ENCODE measurements around the gene SMIM24. TPM values are rescaled to one million over a fixed set of nuclear protein-coding genes. Genes with fewer than 3 reads are reported as not detected.

Gene SMIM24
- total RNA-seq, 1 donor from 2014 or later: not detected

DNA sequence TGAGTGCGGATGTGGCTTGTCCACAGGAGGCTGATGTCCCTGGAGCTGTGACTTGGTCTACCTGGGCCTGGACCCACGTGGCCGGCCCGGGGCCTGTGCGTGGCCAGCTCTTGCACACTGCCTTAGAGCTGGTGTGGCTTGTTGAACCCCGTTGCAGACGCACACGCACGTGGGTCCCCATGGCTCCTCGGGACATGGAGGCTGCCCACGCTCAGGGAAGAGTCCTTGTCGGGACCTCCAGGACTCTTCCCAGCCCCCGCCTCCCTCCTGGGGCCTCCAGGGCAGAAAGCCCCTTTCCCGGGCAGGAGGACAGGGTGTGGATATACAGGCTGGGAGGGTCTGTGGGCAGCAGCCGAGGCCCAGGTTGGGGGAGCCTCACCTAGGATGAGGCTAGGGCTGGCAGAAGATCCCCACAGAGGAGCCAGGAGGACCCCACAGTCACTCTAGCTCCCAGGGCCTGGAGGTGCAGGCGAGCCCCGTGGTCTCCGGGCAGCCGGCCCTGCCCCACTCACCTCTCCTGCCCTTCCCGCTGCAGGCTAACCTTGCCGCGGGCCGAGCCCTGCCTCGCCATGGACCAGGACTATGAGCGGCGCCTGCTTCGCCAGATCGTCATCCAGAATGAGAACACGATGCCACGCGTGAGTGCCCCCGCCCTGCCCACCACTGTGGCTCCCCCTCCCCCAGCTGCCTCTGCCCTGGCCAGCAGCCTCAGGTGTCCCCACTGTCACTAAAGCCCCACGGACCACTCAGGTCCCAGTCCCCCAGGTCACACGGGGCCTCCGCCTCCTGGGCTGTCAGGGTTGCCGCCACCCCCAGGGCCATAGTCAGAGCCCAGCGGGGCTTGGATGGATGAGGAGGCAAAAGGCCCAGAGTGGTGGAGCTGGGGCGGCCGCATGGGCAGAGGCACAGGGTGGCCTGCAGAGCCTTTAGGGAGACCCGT lies 42.4 kb upstream of the SMIM24 start:
- peaks cover 13% of the 10 kb centered on the region for H3K4me1 Mint-ChIP-seq (ENCODE audit: low read depth, unreplicated experiment)
- peaks cover 5% of the 10 kb centered on the region for H3K36me3 Mint-ChIP-seq (ENCODE audit: unreplicated experiment)
- H3K9me3 Mint-ChIP-seq (ENCODE audit: unreplicated experiment): peaks cover 10% of the 10 kb centered on the region
- no peak for DNase-seq
- no peak overlapping the region for H3K27ac Mint-ChIP-seq (ENCODE audit: unreplicated experiment)
- TF ChIP-seq, protein P1, sequence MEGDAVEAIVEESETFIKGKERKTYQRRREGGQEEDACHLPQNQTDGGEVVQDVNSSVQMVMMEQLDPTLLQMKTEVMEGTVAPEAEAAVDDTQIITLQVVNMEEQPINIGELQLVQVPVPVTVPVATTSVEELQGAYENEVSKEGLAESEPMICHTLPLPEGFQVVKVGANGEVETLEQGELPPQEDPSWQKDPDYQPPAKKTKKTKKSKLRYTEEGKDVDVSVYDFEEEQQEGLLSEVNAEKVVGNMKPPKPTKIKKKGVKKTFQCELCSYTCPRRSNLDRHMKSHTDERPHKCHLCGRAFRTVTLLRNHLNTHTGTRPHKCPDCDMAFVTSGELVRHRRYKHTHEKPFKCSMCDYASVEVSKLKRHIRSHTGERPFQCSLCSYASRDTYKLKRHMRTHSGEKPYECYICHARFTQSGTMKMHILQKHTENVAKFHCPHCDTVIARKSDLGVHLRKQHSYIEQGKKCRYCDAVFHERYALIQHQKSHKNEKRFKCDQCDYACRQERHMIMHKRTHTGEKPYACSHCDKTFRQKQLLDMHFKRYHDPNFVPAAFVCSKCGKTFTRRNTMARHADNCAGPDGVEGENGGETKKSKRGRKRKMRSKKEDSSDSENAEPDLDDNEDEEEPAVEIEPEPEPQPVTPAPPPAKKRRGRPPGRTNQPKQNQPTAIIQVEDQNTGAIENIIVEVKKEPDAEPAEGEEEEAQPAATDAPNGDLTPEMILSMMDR (IDR thresholded peaks at IDR 0.05; ENCODE audit: partially characterized antibody, unreplicated experiment): no peak
- peaks cover 4% of the 10 kb centered on the region for H3K27me3 Mint-ChIP-seq (ENCODE audit: unreplicated experiment)
- peak overlapping the region; percentile 34 for H3K4me3 Mint-ChIP-seq (ENCODE audit: unreplicated experiment)

DNA sequence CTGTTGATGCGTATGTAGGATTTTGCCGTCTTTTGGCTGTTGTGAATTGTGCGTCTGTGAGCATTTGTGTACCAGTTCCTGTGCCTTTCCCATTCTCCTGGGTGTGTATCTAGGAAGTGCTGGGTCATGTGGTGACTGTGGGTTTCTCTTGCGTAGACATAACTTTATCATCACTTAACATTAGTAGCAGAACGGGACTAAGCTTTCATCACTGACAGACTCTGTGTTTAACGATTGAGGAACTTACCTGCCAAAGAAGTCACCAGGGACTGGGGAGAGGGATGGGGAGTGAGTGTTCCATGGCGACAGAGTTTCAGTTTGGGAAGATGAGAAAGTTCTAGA lies 40.8 kb upstream of the SMIM24 start:
- peaks cover 6% of the 10 kb centered on the region for H3K27me3 Mint-ChIP-seq (ENCODE audit: unreplicated experiment)
- H3K27ac Mint-ChIP-seq (ENCODE audit: unreplicated experiment): no peak overlapping the region
- peaks cover 10% of the 10 kb centered on the region for H3K9me3 Mint-ChIP-seq (ENCODE audit: unreplicated experiment)
- TF ChIP-seq, protein P1 (IDR thresholded peaks at IDR 0.05; ENCODE audit: partially characterized antibody, unreplicated experiment): no peak
- peaks cover 5% of the 10 kb centered on the region for H3K36me3 Mint-ChIP-seq (ENCODE audit: unreplicated experiment)
- no peak for DNase-seq
- peaks cover 21% of the 10 kb centered on the region for H3K4me1 Mint-ChIP-seq (ENCODE audit: low read depth, unreplicated experiment)
- H3K4me3 Mint-ChIP-seq (ENCODE audit: unreplicated experiment): peak overlapping the region; percentile 21

DNA sequence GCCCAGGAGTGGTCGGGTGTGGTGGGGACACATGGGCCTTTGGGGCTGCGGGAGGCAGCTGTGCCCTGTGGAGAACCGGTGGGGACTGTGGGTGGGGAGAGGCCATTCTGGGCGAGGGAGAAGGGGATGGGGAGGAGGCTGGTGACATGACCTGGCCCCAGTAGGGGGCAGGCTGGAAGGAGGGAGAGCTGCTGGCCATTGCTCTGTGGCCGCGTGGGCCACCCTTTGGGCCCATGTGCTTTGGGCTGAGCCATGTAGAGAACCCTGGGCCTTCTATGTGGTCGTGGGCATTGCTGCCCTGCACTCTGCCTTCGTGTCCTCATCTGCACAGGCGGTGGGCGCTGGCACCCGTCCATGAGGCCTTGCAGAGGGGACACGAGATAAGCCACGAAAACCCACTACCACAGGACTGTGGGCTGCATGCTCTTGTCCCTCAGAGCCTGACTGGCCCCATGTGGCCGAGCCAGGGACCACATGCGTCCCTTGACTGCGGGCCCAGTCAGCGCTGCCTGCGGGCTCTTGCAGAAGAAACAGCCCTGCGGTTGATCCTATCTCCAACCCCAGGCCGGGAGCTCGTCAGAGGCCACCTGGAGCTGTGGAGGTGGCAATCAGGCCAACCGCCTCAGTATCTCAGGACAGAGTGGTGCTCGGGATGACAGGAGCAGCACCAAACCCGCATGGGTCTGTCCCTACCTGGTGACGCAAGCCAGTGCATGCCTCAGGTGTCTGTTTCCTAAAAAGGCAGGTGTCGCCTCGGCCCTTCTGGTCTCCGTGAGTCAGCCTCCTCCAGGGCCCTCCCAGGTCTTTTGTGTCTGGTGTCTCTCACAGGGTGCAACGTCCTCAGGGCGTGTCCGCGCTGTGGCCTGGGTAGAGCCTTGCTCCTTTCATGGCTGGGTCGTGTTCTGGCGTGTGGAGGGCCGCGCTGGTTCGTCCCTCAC lies 40.1 kb upstream of the SMIM24 start:
- peak; percentile 14 for DNase-seq
- Mint-ChIP-seq H3K27me3 (ENCODE audit: unreplicated experiment) (peaks cover 6% of the 10 kb centered on the region), H3K27ac (ENCODE audit: unreplicated experiment) (no peak overlapping the region), H3K9me3 (ENCODE audit: unreplicated experiment) (peaks cover 10% of the 10 kb centered on the region), H3K4me1 (ENCODE audit: low read depth, unreplicated experiment) (peaks cover 24% of the 10 kb centered on the region), H3K36me3 (ENCODE audit: unreplicated experiment) (peaks cover 5% of the 10 kb centered on the region), H3K4me3 (ENCODE audit: unreplicated experiment) (no peak overlapping the region)
- TF ChIP-seq, protein P1 (IDR thresholded peaks at IDR 0.05; ENCODE audit: partially characterized antibody, unreplicated experiment): no peak

DNA sequence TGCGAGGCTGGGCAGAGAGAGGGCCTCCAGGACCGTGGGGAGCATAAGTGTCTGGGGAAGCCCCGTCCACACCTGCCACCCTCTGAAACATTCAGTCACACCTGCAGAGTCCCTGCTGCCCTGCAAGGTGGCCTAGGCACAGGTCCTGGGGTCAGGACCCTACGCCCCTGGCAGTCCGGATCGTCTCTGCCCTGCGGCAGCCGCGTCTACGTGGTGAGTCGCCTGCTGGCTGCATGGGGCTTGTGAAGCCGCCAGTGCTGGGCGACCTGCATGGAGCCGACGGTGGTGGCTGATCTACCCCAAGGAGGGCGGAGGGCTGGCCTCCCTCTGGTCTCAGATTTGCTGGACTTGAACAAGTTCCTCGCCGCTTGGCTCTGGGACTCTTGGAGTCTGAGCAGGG lies 38.8 kb upstream of the SMIM24 start:
- DNase-seq: no peak
- TF ChIP-seq, protein P1 (IDR thresholded peaks at IDR 0.05; ENCODE audit: partially characterized antibody, unreplicated experiment): no peak
- no peak overlapping the region for H3K4me3 Mint-ChIP-seq (ENCODE audit: unreplicated experiment)
- peaks cover 7% of the 10 kb centered on the region for H3K9me3 Mint-ChIP-seq (ENCODE audit: unreplicated experiment)
- H3K27ac Mint-ChIP-seq (ENCODE audit: unreplicated experiment): no peak overlapping the region
- peaks cover 25% of the 10 kb centered on the region for H3K4me1 Mint-ChIP-seq (ENCODE audit: low read depth, unreplicated experiment)
- H3K27me3 Mint-ChIP-seq (ENCODE audit: unreplicated experiment): peaks cover 6% of the 10 kb centered on the region
- peaks cover 5% of the 10 kb centered on the region for H3K36me3 Mint-ChIP-seq (ENCODE audit: unreplicated experiment)

Data from glutamatergic neuron (in vitro differentiated cells).